GM18517 (cell line): Measurements from ENCODE around the gene ANKRD27.
A peak's percentile ranks its signal among the peaks of the same experiment; 100 is the strongest.
"Not testable (repeated sequence)": the region's sequence is repeated elsewhere in the genome, so short reads cannot be mapped to it uniquely, and the experiment has no call there.

Experiments used
- ATAC-seq: cut with Tn5 transposase; IDR thresholded peaks from one replicate; pipeline ENCODE4 v1.9.1; 2021; ENCODE audit warnings: mild to moderate bottlenecking, moderate library complexity; ENCODE audit not compliant: unreplicated experiment

ANKRD27 gene

GRCh38 chr19:32674931-32675719, at the start of gene ANKRD27:
Gene ANKRD27 (minus strand): TSS chr19:32675180. CDS start chr19:32659015, 16,165 bp downstream.
- ATAC-seq, result peak; percentile 97

DNA sequence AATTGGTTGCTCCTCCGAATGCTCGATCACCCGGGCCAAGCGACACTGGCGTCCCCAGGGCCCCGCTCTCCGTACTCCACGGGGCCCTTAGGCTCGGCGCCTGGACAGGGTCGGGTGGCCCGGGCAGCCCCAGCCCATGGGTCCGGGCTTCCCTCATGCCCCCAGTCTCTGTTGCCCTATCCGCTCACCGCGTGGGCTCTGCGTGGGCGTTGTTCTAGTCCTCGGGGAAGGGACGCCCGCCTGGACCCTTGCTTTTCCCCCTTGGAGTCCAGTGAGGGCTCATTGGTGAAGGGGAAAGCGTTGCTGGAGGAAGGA, 45.9 kb upstream of the ANKRD27 start:
- ATAC-seq, result no peak

DNA sequence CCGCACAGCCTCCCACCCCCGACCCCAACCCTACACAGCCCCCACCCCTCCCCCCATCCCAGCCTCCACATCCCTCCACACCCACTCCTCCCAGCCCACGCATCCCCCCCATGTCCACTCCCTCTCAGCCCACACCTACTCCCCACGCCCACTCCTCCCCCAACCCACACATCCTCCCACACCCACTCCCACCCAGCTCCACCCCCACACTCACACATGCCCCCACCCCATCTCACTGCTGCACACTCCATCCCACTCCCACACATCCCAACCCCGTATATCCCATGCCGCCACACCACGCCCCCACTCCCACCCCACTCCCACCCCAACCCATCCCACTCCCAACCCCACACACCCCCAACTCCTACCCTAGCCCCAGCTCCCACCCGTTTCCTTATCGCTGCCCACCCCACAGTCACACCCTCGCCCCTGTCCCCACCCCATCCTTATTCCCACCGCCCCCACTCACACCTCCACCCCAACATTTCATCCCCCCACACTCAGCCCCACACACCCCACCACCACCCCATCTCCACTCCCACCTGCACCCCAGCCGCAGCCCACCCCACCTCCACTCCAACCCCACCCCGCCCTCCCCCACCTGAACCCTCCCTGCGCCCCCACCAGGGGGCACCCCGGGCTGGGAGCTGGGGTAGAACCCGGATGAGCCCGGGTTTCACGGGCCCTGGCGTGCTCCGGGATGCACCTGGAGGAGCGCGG, 45.4 kb upstream of the ANKRD27 start:
- ATAC-seq, result no peak

- no peak for ATAC-seq
Observed at GRCh38 chr19:32719611-32720059, 44.7 kb upstream of the ANKRD27 start, which contains the start of gene TDRD12. Gene TDRD12 (plus strand): TSS chr19:32719767. CDS start chr19:32720073, 306 bp downstream.

DNA sequence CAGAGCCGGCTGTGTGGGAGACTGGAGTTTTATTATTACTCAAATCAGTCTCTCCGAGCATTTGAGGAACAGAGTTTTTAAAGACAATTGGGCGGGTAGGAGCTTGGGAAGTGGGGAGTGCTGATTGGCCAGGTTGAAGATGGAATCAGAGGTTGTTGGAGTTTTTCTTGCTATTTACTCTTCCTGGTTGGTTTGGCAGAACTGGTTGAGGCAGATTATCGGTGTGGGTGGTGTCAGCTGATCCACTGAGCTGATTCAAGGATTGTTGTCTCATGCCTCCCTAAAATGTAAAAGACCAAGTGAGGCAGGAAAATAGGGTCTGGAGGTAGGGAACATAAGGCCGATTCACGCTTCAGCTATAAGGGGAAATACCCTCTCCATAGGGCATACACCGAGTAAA, 43.3 kb upstream of the ANKRD27 start:
- no peak for ATAC-seq

- ATAC-seq, result no peak
Observed at GRCh38 chr19:32717496-32717895, 42.5 kb upstream of the ANKRD27 start.

DNA sequence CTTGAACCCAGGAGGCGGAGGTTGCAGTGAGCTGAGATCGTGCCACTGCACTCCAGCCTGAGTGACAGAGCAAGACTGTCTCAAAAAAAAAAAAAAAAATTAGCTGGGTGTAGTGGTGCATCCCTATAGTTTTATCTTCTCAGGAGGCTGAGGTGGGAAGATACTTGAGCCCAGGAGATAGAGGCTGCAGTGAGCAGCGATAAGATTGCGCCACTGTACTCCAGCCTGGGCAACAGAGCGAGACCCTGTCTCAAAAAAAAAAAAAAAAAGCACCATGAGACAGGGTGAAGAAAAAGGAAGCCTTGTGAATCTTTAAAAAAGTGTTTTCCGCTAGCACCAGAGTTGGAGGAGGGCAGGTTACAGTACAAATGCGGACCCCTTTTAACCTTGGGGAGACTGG, 41.2 kb upstream of the ANKRD27 start:
- ATAC-seq, result not testable (repeated sequence)

DNA sequence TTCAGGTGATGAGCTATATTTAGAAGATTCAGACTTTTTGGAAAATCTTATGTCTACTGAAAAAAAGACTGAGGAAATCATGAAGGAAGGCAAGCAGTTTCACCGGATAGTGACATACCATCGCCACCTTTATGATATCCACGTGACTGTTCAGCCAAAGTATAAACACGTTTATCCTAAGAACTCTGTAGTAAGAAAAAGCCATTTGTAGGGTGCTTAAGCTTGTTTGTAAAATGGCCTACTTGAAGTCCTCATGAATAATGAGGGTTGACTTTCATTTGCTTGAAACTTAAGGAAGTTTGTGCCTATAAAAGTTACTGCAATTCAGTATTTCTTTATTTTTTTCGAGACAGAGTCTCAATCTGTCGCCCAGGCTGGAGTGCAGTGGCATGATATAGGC, 36.8 kb upstream of the ANKRD27 start:
- no peak for ATAC-seq

- ATAC-seq, result no peak
Observed at GRCh38 chr19:32709032-32709431, 34.1 kb upstream of the ANKRD27 start.

DNA sequence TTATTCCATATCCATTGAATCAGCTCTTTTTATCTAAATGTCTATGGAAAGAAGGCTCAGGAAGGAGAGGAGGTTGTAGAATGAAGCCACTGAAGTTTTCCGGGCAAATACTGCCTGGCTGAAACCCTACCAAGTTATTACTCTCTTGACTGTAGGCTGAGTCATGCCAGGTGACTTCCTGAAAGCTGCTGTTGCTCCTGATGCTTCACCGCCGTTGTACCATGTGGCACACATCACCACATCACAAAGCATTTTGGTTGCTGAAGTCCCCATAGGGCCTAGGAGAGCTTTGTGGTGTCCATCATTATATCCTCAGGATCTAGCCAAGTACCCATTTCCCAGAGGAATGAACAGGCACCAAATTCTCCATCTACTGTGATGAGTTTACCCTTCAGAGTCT, 33.5 kb upstream of the ANKRD27 start:
- ATAC-seq, result no peak

DNA sequence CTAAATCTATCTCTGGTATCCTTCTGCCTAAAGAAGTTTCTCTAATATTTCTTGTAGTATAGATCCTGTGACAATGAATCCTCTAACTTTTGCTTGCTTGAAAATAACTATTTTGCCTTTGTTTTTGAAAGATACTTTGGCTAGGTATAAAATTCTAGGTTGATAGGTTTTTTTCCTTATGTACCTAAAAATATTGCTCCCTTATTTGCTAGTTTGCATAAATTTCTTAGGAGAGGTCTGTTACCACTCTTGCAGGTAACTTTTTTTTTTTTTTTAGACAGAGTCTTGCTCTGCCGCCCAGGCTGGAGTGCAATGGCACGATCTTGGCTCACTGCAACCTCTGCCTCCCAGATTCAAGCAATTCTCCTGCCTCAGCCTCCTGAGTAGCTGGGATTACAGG, 29.0 kb upstream of the ANKRD27 start:
- not testable (repeated sequence) for ATAC-seq

GRCh38 chr19:32702010-32702409, 27.0 kb upstream of the ANKRD27 start:
- no peak for ATAC-seq

DNA sequence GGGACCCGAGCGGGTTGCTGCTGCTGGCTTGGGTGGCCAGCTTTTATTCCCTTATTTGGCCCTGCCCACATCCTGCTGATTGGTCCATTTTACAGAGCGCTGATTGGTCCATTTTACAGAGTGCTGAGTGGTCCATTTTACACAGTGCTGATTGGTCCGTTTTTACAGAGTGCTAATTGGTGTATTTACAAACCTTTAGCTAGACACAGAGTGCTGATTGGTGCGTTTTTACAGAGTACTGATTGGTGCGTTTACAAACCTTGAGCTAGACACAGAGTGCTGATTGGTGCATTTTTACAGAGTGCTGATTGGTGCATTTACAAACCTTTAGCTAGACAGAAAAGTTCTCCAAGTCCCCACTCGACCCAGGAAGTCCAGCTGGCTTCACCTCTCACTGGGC, 25.1 kb upstream of the ANKRD27 start:
- not testable (repeated sequence) for ATAC-seq

- ATAC-seq, result not testable (repeated sequence)
Observed at GRCh38 chr19:32696771-32697170, 21.8 kb upstream of the ANKRD27 start.

- not testable (repeated sequence) for ATAC-seq
Observed at GRCh38 chr19:32695506-32695905, 20.5 kb upstream of the ANKRD27 start.

DNA sequence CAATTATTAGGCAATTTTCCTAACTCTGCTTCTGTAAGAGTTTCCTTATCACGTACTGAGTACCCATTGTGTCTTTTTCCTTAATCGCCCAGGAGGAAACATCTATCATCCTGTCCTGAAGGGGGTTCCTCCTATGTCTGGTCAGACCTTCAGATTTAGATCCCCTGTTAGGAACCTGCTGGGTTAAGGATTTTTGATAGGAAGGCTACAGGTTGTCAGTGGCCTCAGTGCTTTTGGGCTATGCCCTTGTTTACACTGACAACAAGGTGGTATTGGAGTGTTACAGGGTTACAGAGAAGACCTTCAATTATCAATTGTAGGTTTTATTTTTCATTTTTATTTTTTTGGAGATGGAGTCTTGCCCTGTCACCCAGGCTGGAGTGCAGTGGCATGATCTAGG, 19.9 kb upstream of the ANKRD27 start:
- not testable (repeated sequence) for ATAC-seq

DNA sequence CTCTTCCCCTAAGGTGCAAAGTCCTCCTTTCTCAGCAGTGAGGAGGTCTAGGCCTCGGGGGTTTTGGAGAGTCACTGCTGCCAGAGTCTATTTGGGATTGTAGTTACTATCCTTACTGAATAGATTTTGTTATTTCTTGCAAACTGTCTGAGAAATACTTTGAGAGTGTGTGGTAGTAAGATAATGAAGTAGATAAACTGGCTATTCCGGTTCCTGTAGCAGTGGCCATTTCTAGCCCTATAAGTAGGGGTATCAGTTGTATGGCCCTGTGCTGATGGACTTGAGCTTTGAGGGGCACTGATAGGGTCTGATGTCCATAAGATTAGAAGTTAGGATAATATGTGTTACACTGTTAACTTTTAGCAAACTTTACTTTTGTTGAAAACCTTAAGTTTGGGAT, 19.3 kb upstream of the ANKRD27 start:
- ATAC-seq, result not testable (repeated sequence)

DNA sequence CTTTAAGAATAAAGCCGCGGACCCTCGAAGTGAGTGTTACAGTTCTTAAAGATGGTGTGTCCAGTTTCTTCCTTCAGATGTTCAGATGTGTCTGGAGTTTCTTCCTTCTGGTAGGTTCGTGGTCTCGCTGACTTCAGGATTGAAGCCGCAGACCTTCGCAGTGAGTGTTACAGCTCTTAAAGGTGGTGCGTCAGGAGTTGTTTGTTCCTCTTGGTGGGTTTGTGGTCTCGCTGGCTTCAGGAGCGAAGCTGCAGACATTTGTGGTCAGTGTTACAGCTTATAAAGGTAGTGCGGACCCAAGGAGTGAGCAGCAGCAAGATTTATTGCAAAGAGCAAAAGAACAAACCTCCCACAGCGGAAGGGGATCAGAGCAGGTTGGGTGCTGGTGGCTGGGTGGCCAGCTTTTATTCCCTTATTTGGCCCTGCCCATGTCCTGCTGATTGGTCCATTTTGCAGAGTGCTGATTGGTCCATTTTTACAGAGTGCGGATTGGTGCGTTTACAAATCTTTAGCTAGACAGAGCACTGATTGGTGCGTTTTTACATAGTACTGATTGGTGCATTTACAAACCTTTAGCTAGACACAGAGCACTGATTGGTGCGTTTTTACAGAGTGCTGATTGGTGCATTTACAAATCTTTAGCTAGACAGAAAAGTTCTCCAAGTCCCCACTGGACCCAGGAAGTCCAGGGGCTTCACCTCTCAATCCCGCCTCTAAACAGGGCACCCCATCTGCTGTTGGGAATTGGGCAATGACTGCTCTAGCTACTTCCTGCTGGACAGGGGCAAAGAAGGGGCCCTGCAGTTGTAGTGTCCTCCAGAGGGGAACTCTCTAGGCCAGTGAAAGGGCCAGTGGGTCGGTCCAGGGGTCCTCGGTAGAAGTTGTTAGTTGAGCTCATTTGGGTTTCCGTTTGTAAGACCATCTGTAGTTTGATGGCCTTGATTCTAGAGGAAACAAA, 18.4 kb upstream of the ANKRD27 start:
- not testable (repeated sequence) for ATAC-seq

DNA sequence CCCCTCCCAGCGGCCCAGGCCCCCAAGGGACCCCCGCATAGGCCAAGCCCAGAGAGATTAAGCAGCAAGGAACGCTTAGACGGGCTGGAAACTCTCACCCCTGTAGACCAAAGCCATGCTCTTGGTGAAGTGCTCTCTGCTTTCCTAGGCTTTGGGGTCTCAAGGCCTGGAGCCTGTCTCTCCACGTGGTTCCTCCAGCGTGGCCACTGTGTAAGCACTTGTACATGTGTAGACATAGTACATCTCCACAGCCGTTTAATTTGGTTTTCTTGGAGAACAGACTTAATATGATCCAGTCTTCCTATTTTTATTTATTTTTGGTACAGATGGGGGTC, 17.7 kb upstream of the ANKRD27 start:
- peak; percentile 22 for ATAC-seq

DNA sequence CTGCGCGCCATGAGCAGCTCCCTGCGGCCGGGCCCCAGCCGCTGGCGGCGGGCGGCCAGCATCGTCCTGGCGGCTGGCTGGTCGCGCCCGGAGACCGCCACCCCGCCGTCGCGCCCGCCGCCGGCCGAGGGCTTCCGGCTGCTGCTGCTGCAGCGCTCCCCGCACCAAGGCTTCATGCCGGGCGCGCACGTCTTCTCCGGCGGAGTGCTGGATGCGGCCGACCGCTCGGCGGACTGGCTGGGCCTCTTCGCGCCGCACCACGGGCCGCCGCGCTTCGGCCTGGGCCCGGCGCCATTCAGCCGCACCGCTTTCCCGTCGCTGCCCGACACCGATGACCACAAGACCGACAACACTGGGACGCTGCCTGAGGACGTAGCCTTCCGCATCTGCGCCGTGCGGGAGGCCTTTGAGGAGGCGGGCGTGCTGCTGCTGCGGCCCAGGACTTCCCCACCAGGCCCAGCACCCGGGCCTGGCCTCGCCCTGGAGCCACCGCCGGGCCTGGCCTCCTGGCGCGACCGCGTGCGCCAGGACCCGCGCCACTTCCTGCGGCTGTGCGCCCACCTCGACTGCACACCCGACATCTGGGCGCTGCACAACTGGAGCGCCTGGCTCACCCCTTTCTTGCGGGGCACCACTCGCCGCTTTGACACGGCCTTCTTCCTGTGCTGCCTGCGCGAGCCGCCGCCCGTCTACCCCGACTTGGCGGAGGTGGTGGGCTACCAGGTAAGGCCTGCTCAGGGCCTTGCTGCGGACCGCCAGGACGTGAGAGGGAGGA, 17.2 kb upstream of the ANKRD27 start:
- peak; percentile 46 for ATAC-seq
